ENCODE results near the gene CNKSR3. TPM values are rescaled to one million over a fixed set of nuclear protein-coding genes. Genes with fewer than 3 reads are reported as not detected.

The CNKSR3 gene
- total and polyA plus RNA-seq, 2 experiments from 2014 or later: 1.9 to 5.7 TPM

DNA sequence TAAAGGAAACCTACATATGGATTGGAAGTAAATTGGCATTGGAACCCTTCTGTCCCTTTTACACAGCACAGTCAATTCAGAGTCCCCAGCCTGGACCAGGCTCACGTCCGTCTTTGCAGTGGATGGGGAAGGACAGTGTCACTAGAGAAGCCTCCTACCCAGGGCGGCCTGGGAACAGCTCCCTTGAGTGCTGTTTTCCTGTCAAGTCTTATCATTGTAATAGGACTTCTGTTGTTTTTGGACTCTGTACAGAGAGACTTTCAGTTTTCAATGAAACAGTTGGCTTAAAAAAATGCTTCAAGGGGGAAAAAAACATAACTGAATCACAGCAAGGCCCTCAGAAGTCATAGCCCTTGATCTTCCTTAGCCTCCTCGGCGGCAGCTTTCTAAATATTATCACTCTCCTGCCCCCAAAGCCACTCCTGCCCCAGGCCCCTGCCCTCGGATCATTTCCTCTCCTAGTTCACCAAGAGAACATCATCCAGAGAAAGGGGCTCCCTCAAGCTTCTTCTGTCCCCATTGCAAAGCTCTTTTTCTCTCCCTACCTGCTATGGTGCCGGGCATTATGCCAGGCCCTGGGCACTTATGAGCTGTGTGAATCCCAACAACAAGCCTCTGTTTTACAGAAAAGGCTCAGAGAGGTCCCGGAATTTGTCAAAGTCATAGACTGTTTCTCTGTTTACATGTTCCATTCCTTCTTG, 37.8 kb upstream of the CNKSR3 start:
- TF ChIP-seq STAT1 (IDR thresholded peaks at IDR 0.05; ENCODE audit: unreplicated experiment): no peak
- TF ChIP-seq, protein P1, sequence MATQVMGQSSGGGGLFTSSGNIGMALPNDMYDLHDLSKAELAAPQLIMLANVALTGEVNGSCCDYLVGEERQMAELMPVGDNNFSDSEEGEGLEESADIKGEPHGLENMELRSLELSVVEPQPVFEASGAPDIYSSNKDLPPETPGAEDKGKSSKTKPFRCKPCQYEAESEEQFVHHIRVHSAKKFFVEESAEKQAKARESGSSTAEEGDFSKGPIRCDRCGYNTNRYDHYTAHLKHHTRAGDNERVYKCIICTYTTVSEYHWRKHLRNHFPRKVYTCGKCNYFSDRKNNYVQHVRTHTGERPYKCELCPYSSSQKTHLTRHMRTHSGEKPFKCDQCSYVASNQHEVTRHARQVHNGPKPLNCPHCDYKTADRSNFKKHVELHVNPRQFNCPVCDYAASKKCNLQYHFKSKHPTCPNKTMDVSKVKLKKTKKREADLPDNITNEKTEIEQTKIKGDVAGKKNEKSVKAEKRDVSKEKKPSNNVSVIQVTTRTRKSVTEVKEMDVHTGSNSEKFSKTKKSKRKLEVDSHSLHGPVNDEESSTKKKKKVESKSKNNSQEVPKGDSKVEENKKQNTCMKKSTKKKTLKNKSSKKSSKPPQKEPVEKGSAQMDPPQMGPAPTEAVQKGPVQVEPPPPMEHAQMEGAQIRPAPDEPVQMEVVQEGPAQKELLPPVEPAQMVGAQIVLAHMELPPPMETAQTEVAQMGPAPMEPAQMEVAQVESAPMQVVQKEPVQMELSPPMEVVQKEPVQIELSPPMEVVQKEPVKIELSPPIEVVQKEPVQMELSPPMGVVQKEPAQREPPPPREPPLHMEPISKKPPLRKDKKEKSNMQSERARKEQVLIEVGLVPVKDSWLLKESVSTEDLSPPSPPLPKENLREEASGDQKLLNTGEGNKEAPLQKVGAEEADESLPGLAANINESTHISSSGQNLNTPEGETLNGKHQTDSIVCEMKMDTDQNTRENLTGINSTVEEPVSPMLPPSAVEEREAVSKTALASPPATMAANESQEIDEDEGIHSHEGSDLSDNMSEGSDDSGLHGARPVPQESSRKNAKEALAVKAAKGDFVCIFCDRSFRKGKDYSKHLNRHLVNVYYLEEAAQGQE (IDR thresholded peaks at IDR 0.05; ENCODE audit: unreplicated experiment): no peak

GRCh38 chr6:154543628-154544027, 33.1 kb upstream of the CNKSR3 start:
- H3K27ac ChIP-seq (ENCODE audit: low read depth): no peak overlapping the region
- no peak for TF ChIP-seq ZNF331 (CRISPR knock-in tag; IDR thresholded peaks at IDR 0.05; ENCODE audit: low read depth)
- TF ChIP-seq CREB1 (CRISPR knock-in tag; IDR thresholded peaks at IDR 0.05; ENCODE audit: low read depth): no peak
- no peak for TF ChIP-seq POLR2AphosphoS5 (IDR thresholded peaks at IDR 0.05; ENCODE audit: low read depth)
- TF ChIP-seq EZH2phosphoT487 (IDR thresholded peaks at IDR 0.05; ENCODE audit: unreplicated experiment): no peak
- no peak for TF ChIP-seq EZH2 (IDR thresholded peaks at IDR 0.05; ENCODE audit: low read depth, unreplicated experiment)
- TF ChIP-seq JUNB (IDR thresholded peaks at IDR 0.05; ENCODE audit: unreplicated experiment): no peak
- TF ChIP-seq, protein P2, sequence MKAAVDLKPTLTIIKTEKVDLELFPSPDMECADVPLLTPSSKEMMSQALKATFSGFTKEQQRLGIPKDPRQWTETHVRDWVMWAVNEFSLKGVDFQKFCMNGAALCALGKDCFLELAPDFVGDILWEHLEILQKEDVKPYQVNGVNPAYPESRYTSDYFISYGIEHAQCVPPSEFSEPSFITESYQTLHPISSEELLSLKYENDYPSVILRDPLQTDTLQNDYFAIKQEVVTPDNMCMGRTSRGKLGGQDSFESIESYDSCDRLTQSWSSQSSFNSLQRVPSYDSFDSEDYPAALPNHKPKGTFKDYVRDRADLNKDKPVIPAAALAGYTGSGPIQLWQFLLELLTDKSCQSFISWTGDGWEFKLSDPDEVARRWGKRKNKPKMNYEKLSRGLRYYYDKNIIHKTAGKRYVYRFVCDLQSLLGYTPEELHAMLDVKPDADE (IDR thresholded peaks at IDR 0.05): no peak
- TF ChIP-seq, protein P3, sequence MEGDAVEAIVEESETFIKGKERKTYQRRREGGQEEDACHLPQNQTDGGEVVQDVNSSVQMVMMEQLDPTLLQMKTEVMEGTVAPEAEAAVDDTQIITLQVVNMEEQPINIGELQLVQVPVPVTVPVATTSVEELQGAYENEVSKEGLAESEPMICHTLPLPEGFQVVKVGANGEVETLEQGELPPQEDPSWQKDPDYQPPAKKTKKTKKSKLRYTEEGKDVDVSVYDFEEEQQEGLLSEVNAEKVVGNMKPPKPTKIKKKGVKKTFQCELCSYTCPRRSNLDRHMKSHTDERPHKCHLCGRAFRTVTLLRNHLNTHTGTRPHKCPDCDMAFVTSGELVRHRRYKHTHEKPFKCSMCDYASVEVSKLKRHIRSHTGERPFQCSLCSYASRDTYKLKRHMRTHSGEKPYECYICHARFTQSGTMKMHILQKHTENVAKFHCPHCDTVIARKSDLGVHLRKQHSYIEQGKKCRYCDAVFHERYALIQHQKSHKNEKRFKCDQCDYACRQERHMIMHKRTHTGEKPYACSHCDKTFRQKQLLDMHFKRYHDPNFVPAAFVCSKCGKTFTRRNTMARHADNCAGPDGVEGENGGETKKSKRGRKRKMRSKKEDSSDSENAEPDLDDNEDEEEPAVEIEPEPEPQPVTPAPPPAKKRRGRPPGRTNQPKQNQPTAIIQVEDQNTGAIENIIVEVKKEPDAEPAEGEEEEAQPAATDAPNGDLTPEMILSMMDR (conservative IDR thresholded peaks at IDR 0.05; ENCODE audit: low read depth in 2 of 2): no peak
- H3K4me2 ChIP-seq: peak overlapping the region; percentile 6; the same call in 1 of the 2 replicates
- H3K9me3 Mint-ChIP-seq: peaks cover 3% of the 10 kb centered on the region; the same call in 1 of the 3 replicates
- no peaks in the 10 kb centered on the region for H3K79me2 ChIP-seq (replicated peaks; ENCODE audit: insufficient read depth)
- no peaks in the 10 kb centered on the region for H3K36me3 Mint-ChIP-seq (ENCODE audit: low read depth)
- no peaks in the 10 kb centered on the region for H3F3A ChIP-seq (replicated peaks; ENCODE audit: low read depth)
- peaks cover 13% of the 10 kb centered on the region for H3K27me3 Mint-ChIP-seq (ENCODE audit: insufficient read depth, low read depth, poor library complexity)
- H4K20me1 ChIP-seq (replicated peaks; ENCODE audit: insufficient read depth): no peaks in the 10 kb centered on the region
- no peak overlapping the region for H3K4me3 ChIP-seq
- H3K4me3 Mint-ChIP-seq: no peak overlapping the region
- H3K4me1 ChIP-seq (ENCODE audit: insufficient read depth): peaks cover 17% of the 10 kb centered on the region
- peaks cover 46% of the 10 kb centered on the region for H3K27me3 ChIP-seq (ENCODE audit: insufficient read depth)
- H2AFZ ChIP-seq: no peak overlapping the region
- ATAC-seq (no peak), DNase-seq (ENCODE audit: low spot score) (no peak)
- H3K27ac Mint-ChIP-seq: no peak overlapping the region
- no peaks in the 10 kb centered on the region for H3K9me2 ChIP-seq (ENCODE audit: insufficient read depth)
- H3K4me1 Mint-ChIP-seq: peaks cover 24% of the 10 kb centered on the region
- H3K36me3 ChIP-seq (ENCODE audit: insufficient read depth): no peaks in the 10 kb centered on the region

More for the DNA sequence above, 37.8 kb upstream of the CNKSR3 start:
- no peaks in the 10 kb centered on the region for H3K9me2 ChIP-seq (ENCODE audit: insufficient read depth)
- no peak overlapping the region for H3K4me2 ChIP-seq
- ATAC-seq: no peak
- DNase-seq (ENCODE audit: low spot score): no peak
- peaks cover 4% of the 10 kb centered on the region; the same call in 1 of the 2 replicates for H3K4me1 ChIP-seq (ENCODE audit: insufficient read depth)
- Mint-ChIP-seq H3K4me1 (peaks cover 5% of the 10 kb centered on the region), H3K27ac (no peak overlapping the region), H3K36me3 (ENCODE audit: low read depth) (no peaks in the 10 kb centered on the region), H3K4me3 (no peak overlapping the region), H3K27me3 (ENCODE audit: insufficient read depth, low read depth, poor library complexity) (peaks cover 5% of the 10 kb centered on the region), H3K9me3 (peaks cover 3% of the 10 kb centered on the region; the same call in 1 of the 3 replicates)
- no peaks in the 10 kb centered on the region for H3K36me3 ChIP-seq (ENCODE audit: insufficient read depth)
- peaks cover 20% of the 10 kb centered on the region for H3K27me3 ChIP-seq (ENCODE audit: insufficient read depth)
- no peaks in the 10 kb centered on the region for H4K20me1 ChIP-seq (replicated peaks; ENCODE audit: insufficient read depth)
- no peak overlapping the region for H3K27ac ChIP-seq (ENCODE audit: low read depth)
- H3K4me3 ChIP-seq: no peak overlapping the region
- no peaks in the 10 kb centered on the region for H3K79me2 ChIP-seq (replicated peaks; ENCODE audit: insufficient read depth)
- no peak overlapping the region for H2AFZ ChIP-seq
- H3F3A ChIP-seq (replicated peaks; ENCODE audit: low read depth): no peaks in the 10 kb centered on the region

Measured in GM23338 (cell line).